Esophagus (tissue), 2 donors: ENCODE results near the gene POU2F3. TPM values are rescaled to one million over a fixed set of nuclear protein-coding genes. Genes with fewer than 3 reads are reported as not detected.
"Not testable (repeated sequence)": the region's sequence is repeated elsewhere in the genome, so short reads cannot be mapped to it uniquely, and the experiment has no call there.

Source experiments
- H3K27ac ChIP-seq, 2 donors: one replicate each; pipeline ENCODE4 v1.5.1; 2013; ENCODE audit warnings: low read depth in 2 of 2, mild to moderate bottlenecking in 2 of 2, inconsistent platforms in 1 of 2, low read length in 1 of 2, moderate library complexity in 1 of 2
- H3K27me3 ChIP-seq, 2 donors: one replicate each; pipeline ENCODE4 v1.6.1; 2013; ENCODE audit warnings: low read length in 2 of 2, control low read depth in 1 of 2, mild to moderate bottlenecking in 1 of 2; ENCODE audit not compliant: insufficient read depth in 2 of 2, control insufficient read depth in 1 of 2
- H3K36me3 ChIP-seq, 2 donors: one replicate each; pipeline ENCODE4 v1.6.1; 2013; ENCODE audit warnings: low read length in 1 of 2; ENCODE audit not compliant: control insufficient read depth in 2 of 2, insufficient read depth in 2 of 2
- H3K4me1 ChIP-seq, 2 donors: one replicate each; pipeline ENCODE4 v1.6.1; 2013; ENCODE audit warnings: low read length in 1 of 2; ENCODE audit not compliant: control insufficient read depth in 2 of 2, insufficient read depth in 2 of 2
- H3K4me3 ChIP-seq, 2 donors: one replicate each; pipeline ENCODE4 v1.5.1; 2013; ENCODE audit warnings: low read length in 2 of 2, mild to moderate bottlenecking in 2 of 2, low read depth in 1 of 2, moderate library complexity in 1 of 2
- H3K9me3 ChIP-seq, 2 donors: one replicate each; pipeline ENCODE4 v1.6.1; 2013; ENCODE audit warnings: mild to moderate bottlenecking in 2 of 2, low read depth in 1 of 2, low read length in 1 of 2, moderate library complexity in 1 of 2; ENCODE audit not compliant: control insufficient read depth in 2 of 2, insufficient read depth in 1 of 2
- WGBS, 2 donors: extraction: QIAGEN DNeasy Blood & Tissue Kit; methylation state at CpG; one replicate each; pipeline ENCODE4 v1.1.7; 2013; 5-methylcytosine and 5-hydroxymethylcytosine counted together
- polyA plus RNA-seq, 2 donors: library from polyadenylated mRNA; stranded (reverse); fragments of 200-250 nt; gene quantifications; one replicate each; pipeline ENCODE4 v1.2.3, GENCODE V29; 2013
- donor health status: healthy with polysubstance abuse.
- donor health status: Bipolar disorder and iron deficiency.

The POU2F3 gene
- polyA plus RNA-seq, 2 donors = 3.1 to 4.5 TPM

DNA sequence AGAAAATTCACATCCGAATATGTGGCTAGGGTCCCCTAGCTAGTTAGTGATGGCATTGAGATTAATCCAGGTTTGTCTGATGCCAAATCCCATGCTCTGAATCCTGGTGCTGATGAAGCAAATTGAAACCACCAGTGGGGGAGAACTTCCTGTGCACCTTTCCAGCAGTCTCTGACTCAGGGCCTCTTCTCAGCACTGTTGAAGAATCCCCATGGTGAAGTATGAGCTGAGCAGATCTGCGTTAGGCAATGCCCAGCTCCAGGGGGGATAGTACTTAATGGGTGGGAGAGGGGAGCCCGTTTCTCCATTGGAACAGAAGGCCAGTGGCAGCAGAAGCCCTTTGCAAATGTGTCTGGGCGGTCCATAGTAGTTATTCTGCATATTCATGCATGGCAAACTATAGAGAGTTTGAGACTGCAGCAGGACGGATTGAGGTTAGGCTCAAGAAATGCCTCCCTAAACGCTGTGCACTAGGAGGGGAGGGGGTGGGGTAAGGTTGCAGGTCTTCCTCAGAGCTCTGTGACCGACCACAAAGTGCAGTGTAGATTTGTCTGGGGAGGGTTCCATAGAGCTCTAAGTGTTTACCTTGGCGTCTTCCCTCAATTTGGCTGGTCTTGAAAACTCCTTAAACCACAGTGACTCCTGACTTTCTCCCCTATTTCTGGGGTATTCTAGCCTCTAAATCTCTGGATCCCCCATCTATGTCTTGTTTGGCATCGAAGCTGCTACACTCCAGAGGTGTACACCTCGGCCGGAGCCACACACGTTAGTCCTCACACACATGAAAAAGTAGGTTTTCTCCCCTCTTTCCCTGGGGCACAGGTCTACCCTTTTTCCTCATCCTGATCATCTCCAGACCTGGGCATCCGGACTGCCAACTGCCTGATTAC is 4.8 kb downstream of the POU2F3 start:
- H3K4me1 ChIP-seq = peaks cover 4 to 11% of the 10 kb centered on the region in 2 donors
- H3K4me3 ChIP-seq = no peak overlapping the region
- WGBS, 2 donors = 80 to 81% methylated on average over 13 of the region's 13 CpGs
- no peak overlapping the region for H3K27ac ChIP-seq
- peaks cover 0 to 5% of the 10 kb centered on the region in 2 donors for H3K27me3 ChIP-seq
- no peaks in the 10 kb centered on the region for H3K36me3 ChIP-seq
- no peaks in the 10 kb centered on the region for H3K9me3 ChIP-seq

DNA sequence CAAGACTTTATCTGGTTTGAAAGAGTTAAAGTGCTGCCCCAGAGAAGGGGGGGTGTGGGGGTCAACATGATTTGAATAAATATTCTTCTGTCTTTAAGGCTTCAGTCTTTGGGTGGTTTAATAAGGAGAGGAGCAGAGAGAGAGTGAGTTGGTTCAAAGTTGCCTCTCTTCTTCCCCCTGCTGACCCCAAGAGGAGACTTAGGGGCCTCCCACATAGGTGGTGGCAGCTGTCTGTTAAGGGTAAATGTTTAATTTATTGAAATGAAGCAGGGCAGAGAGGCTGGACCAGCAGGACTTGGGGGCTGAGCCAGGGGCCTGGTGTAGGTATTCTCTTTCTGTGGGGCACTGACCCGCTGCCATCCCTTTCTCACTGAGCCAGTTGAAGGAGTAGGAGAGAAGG is 5.5 kb downstream of the POU2F3 start:
- Histone ChIP-seq H3K27ac (no peak overlapping the region), H3K36me3 (no peaks in the 10 kb centered on the region), H3K4me3 (no peak overlapping the region), H3K9me3 (no peaks in the 10 kb centered on the region), H3K27me3 (peaks cover 0 to 1% of the 10 kb centered on the region in 2 donors), H3K4me1 (peaks cover 0 to 7% of the 10 kb centered on the region in 2 donors)
- WGBS, 2 donors = 83 to 86% methylated on average over 1 of the region's 1 CpG

DNA sequence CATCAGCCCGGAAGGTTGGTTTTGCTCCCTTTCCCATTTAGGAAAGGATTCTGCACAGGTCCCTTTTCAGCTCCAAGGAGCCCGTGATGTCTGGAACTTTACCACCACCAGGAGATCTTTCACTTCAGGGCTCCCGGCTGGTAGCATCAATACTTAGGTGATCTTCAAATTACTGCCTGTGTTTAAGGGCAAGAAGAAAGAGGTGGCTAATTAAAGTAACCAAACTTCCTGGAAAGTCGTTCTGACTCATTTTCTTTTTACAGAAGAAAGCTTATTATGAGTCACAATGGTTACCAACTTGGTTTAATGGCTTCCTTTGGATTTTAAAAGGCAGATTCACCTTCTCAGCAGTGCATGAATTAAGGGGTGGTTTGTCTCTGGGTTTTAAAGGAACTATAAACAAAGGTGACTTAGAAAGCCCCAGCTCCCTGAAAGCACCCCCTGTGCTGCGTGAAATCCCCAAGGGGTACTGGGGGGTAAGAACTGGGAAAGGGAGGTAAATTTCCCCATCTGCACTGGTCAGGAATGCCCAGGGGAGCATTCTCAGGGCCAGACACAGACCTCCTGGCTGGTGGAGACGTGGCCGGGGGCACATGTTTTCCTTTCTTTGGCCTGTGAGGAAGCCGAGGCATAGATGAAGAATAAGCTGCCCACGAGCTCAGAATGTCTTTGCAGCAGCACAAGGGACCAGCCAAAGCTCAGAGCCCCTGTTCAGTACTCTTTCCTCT is 8.8 kb downstream of the POU2F3 start:
- Histone ChIP-seq H3K36me3 (no peaks in the 10 kb centered on the region), H3K27me3 (no peaks in the 10 kb centered on the region), H3K4me1 (peaks cover 0 to 3% of the 10 kb centered on the region in 2 donors), H3K9me3 (no peaks in the 10 kb centered on the region), H3K4me3 (no peak overlapping the region), H3K27ac (no peak overlapping the region)
- 53 to 58% methylated on average over 9 of the region's 9 CpGs for WGBS, 2 donors

DNA sequence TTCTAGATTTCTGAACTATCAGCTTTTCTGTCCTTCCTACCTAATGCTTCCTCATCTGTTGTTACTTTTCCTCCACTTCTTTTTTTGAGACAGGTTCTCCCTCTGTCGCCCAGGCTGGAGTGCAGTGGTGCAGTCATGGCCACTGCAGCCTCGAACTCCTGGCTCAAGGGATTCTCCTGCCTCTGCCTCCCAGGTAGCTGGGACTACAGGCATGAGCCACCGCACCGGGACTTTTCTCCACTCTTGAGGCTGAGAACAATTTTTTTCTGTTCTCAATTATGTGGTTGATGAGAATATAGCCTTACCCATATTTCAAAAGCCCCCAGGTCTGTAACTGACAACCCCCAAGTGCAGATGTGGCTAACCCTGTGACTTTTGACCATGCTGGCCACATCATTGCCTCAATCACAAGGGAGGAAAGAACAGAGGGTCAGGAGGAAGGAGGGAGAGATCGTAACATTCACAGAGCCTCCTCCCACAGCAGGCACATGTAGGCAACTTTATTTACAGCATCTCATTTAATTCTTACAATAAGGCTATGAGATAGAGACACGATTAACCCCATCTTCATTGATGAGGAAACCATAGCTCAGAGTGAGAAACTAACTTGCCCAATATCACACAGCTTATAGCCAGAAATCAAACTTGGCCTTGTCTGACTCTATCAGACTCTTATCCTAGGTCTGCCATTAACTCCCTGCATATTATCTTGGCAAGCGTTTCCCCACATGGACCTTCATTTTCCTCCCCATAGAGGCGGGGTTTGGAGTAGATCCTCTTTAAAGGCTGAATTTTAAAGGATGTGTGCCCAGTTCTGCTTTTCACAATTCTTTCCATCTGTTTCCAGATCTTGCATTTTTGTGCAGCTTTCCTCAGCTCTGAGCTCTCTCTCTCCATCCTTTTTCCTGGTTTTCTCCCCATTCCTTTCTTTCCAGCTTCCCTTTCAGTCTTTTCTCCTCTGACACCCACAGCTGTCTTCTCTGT is 9.6 kb downstream of the POU2F3 start:
- no peak overlapping the region for H3K4me3 ChIP-seq
- WGBS, 2 donors = 82% methylated on average over 8 of the region's 8 CpGs
- H3K4me1 ChIP-seq = peaks cover 0 to 3% of the 10 kb centered on the region in 2 donors
- no peaks in the 10 kb centered on the region for H3K9me3 ChIP-seq
- no peak overlapping the region for H3K27ac ChIP-seq
- H3K36me3 ChIP-seq = no peaks in the 10 kb centered on the region
- peaks cover 0 to 3% of the 10 kb centered on the region in 2 donors for H3K27me3 ChIP-seq

DNA sequence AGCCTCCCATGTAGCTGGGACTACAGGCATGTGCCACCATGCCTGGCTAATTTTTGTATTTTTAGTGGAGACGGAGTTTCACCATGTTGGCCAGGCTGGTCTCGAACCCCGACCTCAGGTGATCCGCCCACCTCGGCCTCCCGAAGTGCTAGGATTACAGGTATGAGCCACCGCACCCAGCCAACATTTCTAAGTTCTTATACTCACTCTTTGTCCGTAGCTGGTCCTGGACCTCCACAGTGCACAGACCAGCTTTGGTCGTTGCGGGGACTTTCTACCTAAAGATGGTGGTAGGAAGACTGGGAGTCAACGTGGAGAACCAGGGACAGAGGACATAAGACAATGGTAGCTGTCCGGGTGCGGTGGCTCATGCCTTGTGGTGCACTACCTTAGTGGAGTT is 13.4 kb downstream of the POU2F3 start:
- 90 to 94% methylated on average over 13 of the region's 13 CpGs for WGBS, 2 donors
- not testable (repeated sequence) for H3K27me3 ChIP-seq, H3K4me1 ChIP-seq

DNA sequence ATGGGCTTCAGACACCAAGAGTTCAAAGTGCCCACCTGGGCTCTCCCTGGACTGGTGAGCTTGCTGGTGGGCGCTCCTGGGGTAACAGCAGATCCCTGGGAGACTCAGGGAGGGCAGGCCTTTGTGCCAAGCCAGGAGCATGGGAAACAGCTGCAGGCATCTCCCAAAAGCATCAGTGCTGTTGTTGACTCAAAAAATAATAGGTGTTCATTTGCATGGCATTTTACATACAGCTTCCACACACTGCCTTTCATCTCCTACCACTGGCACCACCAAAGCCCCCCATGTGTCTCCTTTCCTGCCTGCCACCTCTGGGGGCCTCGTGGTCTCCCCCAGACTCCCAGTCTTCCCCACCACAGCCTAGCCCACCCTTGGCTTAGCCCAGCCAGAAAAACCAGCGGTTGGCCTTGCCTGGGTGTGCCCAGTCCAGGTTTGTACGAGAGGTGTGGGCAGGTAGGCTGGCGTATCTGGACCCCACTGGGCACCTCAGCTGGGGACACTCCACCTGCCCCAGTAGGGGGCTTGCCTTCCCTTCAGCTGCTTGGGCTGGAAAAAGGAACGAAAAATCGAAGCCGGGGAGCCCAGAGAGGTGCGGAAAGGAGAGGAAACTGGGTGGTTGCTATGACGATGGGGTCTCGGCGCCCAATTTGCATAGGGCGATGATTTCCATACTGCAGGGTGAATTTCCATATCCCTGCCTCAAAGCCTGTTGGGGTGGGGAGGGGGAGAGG is 15.0 kb downstream of the POU2F3 start:
- Histone ChIP-seq H3K27ac (no peak overlapping the region), H3K4me1 (peaks cover 0 to 2% of the 10 kb centered on the region in 2 donors), H3K27me3 (peaks cover 0 to 3% of the 10 kb centered on the region in 2 donors), H3K4me3 (no peak overlapping the region), H3K36me3 (no peaks in the 10 kb centered on the region), H3K9me3 (no peaks in the 10 kb centered on the region)
- WGBS, 2 donors = 32 to 40% methylated on average over 13 of the region's 13 CpGs

More for the DNA sequence above, 13.4 kb downstream of the POU2F3 start:
- not testable (repeated sequence) for H3K4me3 ChIP-seq, H3K27ac ChIP-seq, H3K36me3 ChIP-seq, H3K9me3 ChIP-seq

DNA sequence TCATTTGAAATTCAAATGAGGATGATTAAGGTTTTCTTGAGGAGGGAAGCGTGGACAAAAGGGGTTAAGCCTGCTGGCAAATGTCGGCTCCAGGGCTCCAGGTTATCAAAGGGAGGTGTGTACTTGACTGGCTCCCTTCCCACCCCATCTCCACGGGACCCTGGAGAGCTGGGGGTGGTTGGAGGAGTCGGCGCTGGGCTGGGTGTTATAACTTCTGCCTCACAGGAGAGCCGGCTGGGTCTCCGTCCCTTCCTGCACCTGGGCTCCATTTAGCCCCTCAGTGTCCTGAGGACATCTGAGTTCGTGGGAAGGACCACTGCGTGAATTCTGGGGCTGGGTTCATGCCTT is 15.6 kb downstream of the POU2F3 start:
- H3K4me1 ChIP-seq = peaks cover 0 to 5% of the 10 kb centered on the region in 2 donors
- no peaks in the 10 kb centered on the region for H3K36me3 ChIP-seq
- H3K27ac ChIP-seq = no peak overlapping the region
- no peak overlapping the region for H3K4me3 ChIP-seq
- 32 to 38% methylated on average over 9 of the region's 9 CpGs for WGBS, 2 donors
- H3K27me3 ChIP-seq = peaks cover 0 to 3% of the 10 kb centered on the region in 2 donors
- H3K9me3 ChIP-seq = no peaks in the 10 kb centered on the region

DNA sequence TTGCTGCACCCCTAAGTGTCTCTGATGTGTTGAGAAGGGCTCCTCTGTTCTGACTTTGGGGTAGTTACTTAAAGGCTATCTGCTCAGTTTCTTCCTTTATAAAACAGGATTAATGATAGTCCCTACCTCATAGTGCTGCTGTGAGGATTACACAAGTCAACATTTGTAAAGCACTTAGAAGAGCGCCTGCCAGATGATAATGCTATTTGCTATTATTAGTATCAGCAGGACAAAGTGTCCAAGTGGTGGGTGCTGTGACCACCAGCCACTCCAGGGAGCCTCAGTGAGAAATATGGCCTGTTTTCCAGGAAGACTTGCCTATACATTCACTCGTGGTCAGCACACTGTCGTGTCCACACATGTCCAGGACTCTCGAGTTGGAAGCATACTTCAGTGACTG is 16.2 kb downstream of the POU2F3 start:
- WGBS, 2 donors = 49 to 57% methylated on average over 4 of the region's 4 CpGs
- Histone ChIP-seq H3K36me3 (no peaks in the 10 kb centered on the region), H3K4me3 (no peak overlapping the region), H3K4me1 (peaks cover 0 to 5% of the 10 kb centered on the region in 2 donors), H3K27ac (no peak overlapping the region), H3K27me3 (peaks cover 0 to 3% of the 10 kb centered on the region in 2 donors), H3K9me3 (no peaks in the 10 kb centered on the region)
